ENCODE measurements around the gene SLC16A7.

SLC16A7 gene

DNA sequence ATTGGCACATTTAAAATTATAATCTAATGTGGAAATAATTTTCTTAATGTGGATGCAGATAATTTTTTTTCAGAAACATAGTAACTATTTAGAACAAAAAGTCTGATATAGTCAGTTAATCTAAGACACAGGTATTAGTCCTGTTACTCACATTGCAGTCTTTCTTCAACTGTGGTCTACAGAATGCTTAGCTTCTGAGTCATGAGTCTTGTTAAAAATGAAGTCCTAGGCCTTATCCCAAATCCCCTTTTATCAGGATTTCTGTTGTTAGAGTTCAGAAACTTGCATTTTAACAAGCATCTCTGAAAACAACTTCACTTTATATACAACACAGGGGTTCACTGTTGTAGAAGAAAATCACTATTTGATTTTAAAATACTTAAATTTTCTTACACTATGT is 112.2 kb downstream of the SLC16A7 start:
- no peak overlapping the region for H3K27ac Mint-ChIP-seq
- H3K36me3 Mint-ChIP-seq (ENCODE audit: low read depth) = no peaks in the 10 kb centered on the region
- H3K4me1 Mint-ChIP-seq = no peaks in the 10 kb centered on the region
- no peaks in the 10 kb centered on the region for H3K27me3 Mint-ChIP-seq (ENCODE audit: low read depth, poor library complexity)
- TF ChIP-seq, protein P1, sequence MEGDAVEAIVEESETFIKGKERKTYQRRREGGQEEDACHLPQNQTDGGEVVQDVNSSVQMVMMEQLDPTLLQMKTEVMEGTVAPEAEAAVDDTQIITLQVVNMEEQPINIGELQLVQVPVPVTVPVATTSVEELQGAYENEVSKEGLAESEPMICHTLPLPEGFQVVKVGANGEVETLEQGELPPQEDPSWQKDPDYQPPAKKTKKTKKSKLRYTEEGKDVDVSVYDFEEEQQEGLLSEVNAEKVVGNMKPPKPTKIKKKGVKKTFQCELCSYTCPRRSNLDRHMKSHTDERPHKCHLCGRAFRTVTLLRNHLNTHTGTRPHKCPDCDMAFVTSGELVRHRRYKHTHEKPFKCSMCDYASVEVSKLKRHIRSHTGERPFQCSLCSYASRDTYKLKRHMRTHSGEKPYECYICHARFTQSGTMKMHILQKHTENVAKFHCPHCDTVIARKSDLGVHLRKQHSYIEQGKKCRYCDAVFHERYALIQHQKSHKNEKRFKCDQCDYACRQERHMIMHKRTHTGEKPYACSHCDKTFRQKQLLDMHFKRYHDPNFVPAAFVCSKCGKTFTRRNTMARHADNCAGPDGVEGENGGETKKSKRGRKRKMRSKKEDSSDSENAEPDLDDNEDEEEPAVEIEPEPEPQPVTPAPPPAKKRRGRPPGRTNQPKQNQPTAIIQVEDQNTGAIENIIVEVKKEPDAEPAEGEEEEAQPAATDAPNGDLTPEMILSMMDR (IDR thresholded peaks at IDR 0.05) = no peak
- H3K4me3 Mint-ChIP-seq = no peak overlapping the region
- H3K9me3 Mint-ChIP-seq = no peaks in the 10 kb centered on the region
- no peak for DNase-seq

DNA sequence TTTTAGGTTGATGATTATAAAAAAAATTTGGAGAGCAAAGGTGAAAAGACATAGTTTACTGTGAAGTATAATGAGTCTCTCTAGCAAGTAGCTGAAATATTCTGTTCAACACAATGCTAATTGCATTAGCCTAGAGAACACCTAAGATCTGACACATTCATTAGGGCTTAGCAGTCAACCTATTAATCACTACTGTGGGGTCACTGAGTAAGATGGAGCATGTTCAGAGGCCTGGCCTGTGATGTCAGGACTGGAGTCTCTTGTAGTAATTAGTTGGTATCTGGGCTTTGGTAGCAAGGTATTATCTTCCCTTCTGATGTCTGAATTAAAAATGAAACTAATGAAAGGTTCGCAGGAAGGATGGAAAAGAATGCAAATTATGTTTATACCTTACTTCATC is 112.7 kb downstream of the SLC16A7 start:
- Mint-ChIP-seq H3K9me3 (no peaks in the 10 kb centered on the region), H3K27ac (no peak overlapping the region), H3K4me3 (no peak overlapping the region), H3K27me3 (ENCODE audit: low read depth, poor library complexity) (no peaks in the 10 kb centered on the region), H3K4me1 (no peaks in the 10 kb centered on the region), H3K36me3 (ENCODE audit: low read depth) (no peaks in the 10 kb centered on the region)
- TF ChIP-seq, protein P1 (IDR thresholded peaks at IDR 0.05) = no peak
- no peak for DNase-seq

DNA sequence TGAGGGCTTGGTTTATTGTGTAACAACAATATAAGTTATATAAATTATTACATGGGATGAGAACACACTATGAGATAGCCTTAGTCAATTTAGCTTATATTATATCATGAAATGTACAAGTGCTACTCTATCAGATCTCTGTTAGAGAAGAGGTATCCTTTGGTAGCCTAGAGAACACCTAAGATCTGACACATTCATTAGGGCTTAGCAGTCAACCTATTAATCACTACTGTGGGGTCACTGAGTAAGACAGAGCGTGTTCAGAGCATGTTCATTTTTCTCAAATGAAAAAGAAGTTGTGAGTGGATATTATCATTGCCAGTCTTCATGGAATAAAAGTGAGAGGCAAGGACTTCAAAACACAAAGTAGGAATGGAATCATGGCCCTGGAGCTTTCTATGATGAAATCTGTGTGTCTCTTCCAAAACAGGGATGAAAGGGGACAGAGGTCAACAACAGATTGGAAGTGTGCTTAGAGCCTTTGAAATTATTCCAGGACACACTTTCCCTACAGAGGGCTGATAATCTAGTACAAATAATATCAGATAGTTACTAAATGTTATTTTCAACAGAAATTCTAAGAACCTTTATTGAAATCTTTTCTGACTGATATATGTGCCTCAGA is 114.3 kb downstream of the SLC16A7 start:
- no peaks in the 10 kb centered on the region for H3K9me3 Mint-ChIP-seq
- no peak for DNase-seq
- H3K27me3 Mint-ChIP-seq (ENCODE audit: low read depth, poor library complexity) = no peaks in the 10 kb centered on the region
- no peaks in the 10 kb centered on the region for H3K4me1 Mint-ChIP-seq
- H3K27ac Mint-ChIP-seq = no peak overlapping the region
- no peaks in the 10 kb centered on the region for H3K36me3 Mint-ChIP-seq (ENCODE audit: low read depth)
- H3K4me3 Mint-ChIP-seq = no peak overlapping the region
- TF ChIP-seq, protein P1 (IDR thresholded peaks at IDR 0.05) = no peak

DNA sequence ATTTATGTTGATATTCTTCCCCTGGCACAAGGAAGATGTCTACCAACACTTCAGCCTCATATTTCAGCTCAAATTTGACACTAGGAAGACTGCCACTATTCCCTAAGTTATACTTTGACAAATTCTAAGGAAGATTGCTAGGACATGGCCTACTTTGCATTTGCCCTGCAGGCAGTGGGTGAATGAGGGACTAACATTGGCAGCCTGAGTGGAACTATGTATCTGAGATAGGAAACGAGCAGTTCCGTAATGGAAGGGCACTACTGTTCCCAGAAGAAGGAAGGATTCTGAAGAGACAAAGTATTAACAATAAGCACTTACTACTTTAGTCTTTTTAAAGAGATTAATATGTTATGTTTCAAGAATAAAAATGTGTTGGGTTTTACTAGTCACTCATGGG is 115.1 kb downstream of the SLC16A7 start:
- Mint-ChIP-seq H3K36me3 (ENCODE audit: low read depth) (no peaks in the 10 kb centered on the region), H3K27ac (no peak overlapping the region), H3K9me3 (no peaks in the 10 kb centered on the region), H3K27me3 (ENCODE audit: low read depth, poor library complexity) (no peaks in the 10 kb centered on the region), H3K4me3 (no peak overlapping the region), H3K4me1 (no peaks in the 10 kb centered on the region)
- no peak for DNase-seq
- TF ChIP-seq, protein P1 (IDR thresholded peaks at IDR 0.05) = no peak

DNA sequence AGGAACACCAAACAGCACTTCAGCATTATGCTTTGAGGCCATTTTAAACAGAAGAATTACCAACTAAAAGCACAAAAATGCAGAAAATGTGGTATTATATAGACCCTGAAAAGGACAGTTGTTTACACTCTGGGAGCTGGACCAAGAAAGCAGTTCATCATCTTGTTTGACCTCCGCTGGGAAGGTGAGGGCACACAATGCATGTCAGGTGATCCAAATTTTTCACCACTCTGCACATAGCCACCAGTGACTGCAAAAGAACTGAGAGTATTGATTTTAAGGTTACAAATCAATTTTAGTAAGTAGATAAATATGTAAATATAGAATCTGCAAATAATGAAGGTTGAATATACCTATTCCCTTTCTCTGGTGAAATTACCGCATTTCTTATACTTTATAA is 119.6 kb downstream of the SLC16A7 start:
- no peak for DNase-seq
- Mint-ChIP-seq H3K27me3 (ENCODE audit: low read depth, poor library complexity) (no peaks in the 10 kb centered on the region), H3K27ac (no peak overlapping the region), H3K9me3 (no peaks in the 10 kb centered on the region), H3K4me1 (no peaks in the 10 kb centered on the region), H3K4me3 (no peak overlapping the region), H3K36me3 (ENCODE audit: low read depth) (no peaks in the 10 kb centered on the region)
- TF ChIP-seq, protein P1 (IDR thresholded peaks at IDR 0.05) = no peak

DNA sequence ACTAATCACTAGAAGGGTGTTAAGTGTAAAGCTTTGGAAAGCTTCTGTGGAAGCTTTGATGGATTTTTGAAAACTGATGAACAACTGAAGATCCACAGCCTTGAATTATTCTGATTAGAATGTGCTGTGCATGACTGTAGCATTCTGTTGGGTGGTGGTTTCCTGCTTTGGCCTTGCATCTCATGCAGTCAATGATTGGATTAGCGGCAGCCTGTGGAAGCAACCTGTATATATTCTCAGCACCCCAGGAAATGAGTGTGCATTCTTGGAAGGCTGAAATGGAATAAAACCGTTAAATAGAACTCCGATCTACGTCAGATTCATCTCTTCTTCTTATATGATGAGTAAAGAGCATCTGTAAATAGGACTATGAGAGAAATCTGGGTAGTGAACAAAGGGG is 120.2 kb downstream of the SLC16A7 start:
- H3K4me1 Mint-ChIP-seq = no peaks in the 10 kb centered on the region
- no peaks in the 10 kb centered on the region for H3K36me3 Mint-ChIP-seq (ENCODE audit: low read depth)
- no peaks in the 10 kb centered on the region for H3K9me3 Mint-ChIP-seq
- no peak for DNase-seq
- H3K27me3 Mint-ChIP-seq (ENCODE audit: low read depth, poor library complexity) = no peaks in the 10 kb centered on the region
- no peak overlapping the region for H3K27ac Mint-ChIP-seq
- no peak overlapping the region for H3K4me3 Mint-ChIP-seq
- TF ChIP-seq, protein P1 (IDR thresholded peaks at IDR 0.05) = no peak
